GM19468 (cell line): ENCODE data around the gene USP48.

ENCODE experiments used
- ATAC-seq: cut with Tn5 transposase; IDR thresholded peaks from one replicate; pipeline ENCODE4 v1.9.1; 2021; ENCODE audit warnings: mild to moderate bottlenecking, moderate library complexity, moderate number of reproducible peaks; ENCODE audit not compliant: unreplicated experiment; ENCODE audit errors: extremely low read depth

USP48 gene

GRCh38 chr1:21671915-21672314 lies 111.0 kb downstream of the USP48 start:
- ATAC-seq: no peak

GRCh38 chr1:21670956-21671902 lies 111.7 kb downstream of the USP48 start:
- ATAC-seq: no peak

DNA sequence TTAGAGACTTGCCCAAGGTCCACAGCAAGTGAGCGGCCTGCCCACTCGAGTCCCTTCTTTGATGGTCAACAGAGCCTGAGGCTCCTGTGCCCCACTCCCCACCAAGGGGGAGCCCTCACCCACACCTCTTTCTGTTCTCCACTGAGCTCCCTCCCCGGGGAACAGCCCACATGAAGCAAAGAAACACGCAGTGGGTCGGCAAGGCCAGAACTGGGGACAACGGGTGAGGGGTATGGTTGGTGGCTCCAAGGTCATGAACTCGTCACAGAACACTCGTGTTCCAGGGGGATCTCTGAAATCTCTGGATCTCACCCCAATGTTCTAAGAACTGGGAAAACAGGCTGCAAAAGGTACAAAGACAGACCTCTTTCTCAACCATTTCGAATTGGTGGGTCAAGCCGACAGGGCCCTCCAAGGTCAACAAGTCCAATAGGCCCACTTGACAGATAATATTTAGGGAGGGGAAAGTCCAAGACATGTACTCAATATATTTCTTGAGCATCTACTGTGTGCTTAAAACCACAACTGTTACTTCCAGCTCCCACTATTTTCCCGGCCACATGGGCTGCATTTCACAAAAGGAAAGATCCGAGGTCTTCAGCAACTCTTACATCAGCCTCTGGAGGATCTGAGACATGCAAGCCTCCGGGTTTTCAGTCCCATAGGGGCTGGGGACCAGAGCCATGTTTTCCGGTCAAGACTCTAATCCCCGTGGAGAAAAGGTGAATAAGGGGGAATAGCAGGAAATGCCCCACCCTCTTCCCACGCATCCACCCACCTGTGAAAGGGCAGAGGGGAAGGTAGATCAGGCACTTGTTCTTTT lies 112.7 kb downstream of the USP48 start:
- ATAC-seq: no peak

GRCh38 chr1:21669258-21670058 lies 113.5 kb downstream of the USP48 start, which contains the start of gene RAP1GAP:
RAP1GAP (minus strand) TSS chr1:21669357; CDS start chr1:21620032, 49,325 bp downstream.
- ATAC-seq: no peak

DNA sequence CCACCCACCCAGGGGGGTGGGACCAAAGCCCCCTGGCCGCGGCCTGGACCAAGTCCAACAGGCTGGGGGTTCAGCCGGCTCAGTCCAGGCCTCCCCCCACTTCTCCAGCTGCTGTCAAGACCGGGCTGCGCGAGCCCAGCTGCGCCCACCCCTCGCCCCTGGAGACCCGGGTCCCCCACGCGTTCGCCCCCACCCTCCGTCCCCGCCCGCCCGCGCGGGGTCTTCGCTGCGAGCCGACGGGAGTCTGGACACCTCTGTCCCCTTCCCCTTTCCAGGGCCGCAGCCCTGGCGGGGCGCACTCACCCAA lies 114.0 kb downstream of the USP48 start:
- ATAC-seq: no peak

DNA sequence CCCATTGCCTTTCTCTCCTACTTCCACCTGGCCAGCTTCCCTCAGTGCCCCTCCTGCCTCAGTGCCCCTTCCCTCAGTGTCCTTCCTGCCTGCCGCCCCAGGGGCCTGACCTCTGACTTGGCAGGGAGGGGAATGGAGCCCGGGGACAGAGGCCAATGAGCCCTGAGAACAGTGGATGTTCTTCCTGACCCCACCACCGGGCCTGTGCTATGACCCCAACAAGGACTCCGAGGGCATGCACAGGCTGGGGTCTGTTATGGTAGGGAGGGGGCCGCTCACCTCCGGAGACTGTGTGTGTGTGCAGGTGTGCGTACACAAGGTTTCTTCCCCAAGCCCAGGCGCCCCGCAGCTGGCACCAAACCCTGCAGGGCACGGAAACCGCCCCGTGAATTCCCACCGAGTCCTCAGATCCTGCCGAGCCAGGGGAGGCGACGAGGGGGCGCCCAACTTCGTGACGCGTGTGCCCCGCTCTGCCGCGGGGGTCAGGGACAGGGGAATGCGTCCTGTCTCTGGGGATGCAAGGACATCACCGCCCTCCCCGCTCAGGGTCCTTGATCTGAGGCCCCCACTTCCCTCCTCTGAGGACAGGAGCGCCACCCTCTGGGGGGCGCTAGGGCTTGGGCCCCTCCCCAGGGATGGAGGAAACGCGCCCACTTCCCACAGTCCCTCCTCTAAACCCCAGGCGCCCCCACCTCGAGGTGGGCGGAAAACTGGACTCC lies 114.6 kb downstream of the USP48 start:
- ATAC-seq: no peak

DNA sequence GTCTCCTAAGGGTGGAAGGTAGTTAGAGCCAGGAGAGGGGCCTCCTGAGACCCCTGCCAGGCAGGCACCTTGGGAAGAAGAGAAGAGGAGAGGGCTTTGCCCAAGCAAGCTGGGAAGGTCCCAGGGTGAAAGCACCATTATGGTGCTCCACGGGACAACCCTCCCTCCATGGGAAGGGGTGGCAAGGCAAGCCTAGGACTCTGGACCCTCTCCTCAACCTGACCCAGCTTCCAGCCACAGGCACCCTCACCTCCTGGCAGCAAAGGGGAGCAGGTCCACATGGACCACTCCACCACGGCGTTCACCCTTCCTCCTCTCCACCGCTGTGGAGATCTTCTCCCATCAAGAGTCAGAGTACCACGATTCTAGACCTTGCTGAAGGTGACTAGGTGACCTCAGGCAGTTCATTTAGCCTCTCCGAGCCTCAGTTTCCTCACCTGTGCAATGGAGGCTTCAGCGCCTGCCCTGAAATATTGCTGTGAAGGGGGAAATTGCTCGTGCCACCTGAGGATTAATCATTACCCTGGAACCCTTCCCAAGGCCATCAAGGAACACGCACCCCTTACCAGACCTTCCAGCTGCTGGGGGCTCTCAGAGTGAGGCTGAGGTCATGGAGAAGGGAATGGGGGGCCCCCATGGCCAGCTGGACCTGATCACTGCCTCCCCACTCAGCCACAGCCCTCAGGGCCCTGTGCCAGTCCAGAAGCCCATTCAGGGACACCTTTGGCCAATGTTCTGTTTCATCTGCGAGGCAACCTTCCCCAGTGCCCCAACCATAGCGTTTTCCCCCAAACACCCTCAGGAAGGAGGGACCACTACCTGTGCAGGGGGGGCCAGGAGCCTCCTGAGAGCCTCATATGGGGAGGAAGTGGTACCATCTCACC lies 115.4 kb downstream of the USP48 start:
- ATAC-seq: no peak

GRCh38 chr1:21666576-21667320 lies 116.2 kb downstream of the USP48 start:
- ATAC-seq: no peak

GRCh38 chr1:21665711-21666575 lies 117.0 kb downstream of the USP48 start:
- ATAC-seq: no peak

DNA sequence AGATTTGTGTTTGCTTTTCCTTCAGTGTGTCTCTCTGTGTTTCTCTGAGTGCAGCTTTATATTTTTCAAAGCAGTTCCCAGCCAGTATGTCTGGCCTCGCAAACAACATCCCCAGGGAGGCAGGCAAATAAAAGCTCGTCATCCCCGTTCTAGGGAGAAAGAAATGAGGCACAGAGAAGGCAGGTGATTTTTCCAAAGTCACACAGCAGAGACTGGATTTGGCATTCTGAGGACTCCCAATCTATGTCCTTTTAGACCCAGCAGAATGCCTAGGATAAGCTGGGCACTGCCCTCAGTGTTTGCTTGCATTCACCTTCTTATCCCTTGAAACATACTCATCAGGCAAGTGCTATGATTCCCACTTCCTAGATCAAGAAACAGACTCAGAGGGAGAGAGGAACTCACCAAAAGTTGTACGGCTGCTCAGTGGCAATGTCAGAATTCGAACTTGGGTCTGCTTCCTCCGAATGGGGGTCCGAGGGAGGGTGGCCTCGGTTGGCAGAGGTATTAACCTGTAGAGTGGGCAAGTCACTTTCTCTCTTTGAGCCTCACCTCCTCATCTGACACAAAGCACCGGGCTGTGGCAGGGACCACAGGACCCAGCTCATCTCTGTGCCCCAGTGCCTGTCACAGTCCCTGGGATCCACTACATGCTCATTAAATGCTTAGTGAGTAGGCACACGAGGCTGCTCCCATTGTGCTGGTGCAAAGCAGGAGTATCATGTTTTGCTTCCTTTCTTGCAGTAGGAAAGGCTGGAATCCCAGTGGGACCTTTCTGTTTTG lies 118.0 kb downstream of the USP48 start:
- no peak for ATAC-seq

GRCh38 chr1:21663951-21664805 lies 118.8 kb downstream of the USP48 start:
- ATAC-seq: no peak

- ATAC-seq: no peak
These were observed 119.5 kb downstream of the USP48 start for GRCh38 chr1:21663248-21663950.

- ATAC-seq: no peak
These were observed 120.3 kb downstream of the USP48 start for GRCh38 chr1:21662426-21663247.

DNA sequence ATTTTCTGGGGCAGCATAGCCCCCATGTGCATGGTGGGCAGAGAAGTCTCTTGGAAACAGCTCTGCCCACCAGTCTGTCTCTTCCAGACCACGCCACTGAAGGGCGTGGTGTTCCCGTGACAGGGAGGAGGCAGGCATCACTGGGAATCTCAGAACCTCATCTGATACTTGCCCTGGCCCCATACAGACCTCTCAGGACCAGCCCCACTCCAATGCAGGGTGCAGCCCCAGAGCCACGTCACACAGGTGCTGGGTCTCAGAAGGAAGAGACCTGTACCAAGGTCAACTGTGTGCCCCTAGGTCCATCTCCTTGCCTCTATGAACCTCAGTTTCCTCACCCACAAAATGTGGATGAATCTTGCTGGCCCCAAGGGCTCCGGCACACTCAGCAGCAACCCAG lies 121.1 kb downstream of the USP48 start:
- ATAC-seq: no peak
